ENCODE results near the gene ENOX1. TPM values are rescaled to one million over a fixed set of nuclear protein-coding genes. Genes with fewer than 3 reads are reported as not detected.

Gene ENOX1
- polyA plus RNA-seq, 3 donors = 0.04 TPM; not detected in 2

GRCh38 chr13:43785261-43785649 is 1.5 kb downstream of the ENOX1 start:
- no peak overlapping the region for H3K27ac Mint-ChIP-seq
- peaks cover 24 to 50% (median 49%) of the 10 kb centered on the region in 3 donors for H3K27me3 Mint-ChIP-seq (ENCODE audit: low read depth in 3 of 3)
- peaks cover 0 to 3% (median 0%) of the 10 kb centered on the region in 7 donors for H3K9me3 Mint-ChIP-seq
- peaks cover 7 to 21% of the 10 kb centered on the region in 2 donors for H3K4me1 ChIP-seq (ENCODE audit: control insufficient read depth in 1 of 2, insufficient read depth in 2 of 2, low read length in 2 of 2)
- peak overlapping the region in 1 of 2 donors; percentile 66 for H3K4me3 Mint-ChIP-seq
- peak overlapping the region; percentile 80 for H3K4me2 ChIP-seq (replicated peaks; ENCODE audit: extremely low read depth, low read length, poor library complexity, severe bottlenecking)
- peaks cover 0 to 5% of the 10 kb centered on the region in 2 donors for H3K9me3 ChIP-seq (replicated peaks in 1 of 2; ENCODE audit: control insufficient read depth in 1 of 2, insufficient read depth in 1 of 2, low read length in 2 of 2)
- H3K36me3 ChIP-seq (replicated peaks in 1 of 2; ENCODE audit: control insufficient read depth in 1 of 2, insufficient read depth in 2 of 2, low read length in 2 of 2) = no peaks in the 10 kb centered on the region
- DNase-seq = no peak
- intact Hi-C loops (cut with micrococcal nuclease) = no loop called here
- no peaks in the 10 kb centered on the region for H4K20me1 ChIP-seq (ENCODE audit: insufficient read depth, low read length)
- H3K27ac ChIP-seq (ENCODE audit: low read depth in 1 of 2, low read length in 2 of 2) = no peak overlapping the region
- no peaks in the 10 kb centered on the region for H3K79me2 ChIP-seq (ENCODE audit: insufficient read depth, low read length)
- WGBS (ENCODE audit: insufficient coverage) = 80% methylated on average over 9 of the region's 10 CpGs
- H3K27me3 ChIP-seq (ENCODE audit: control insufficient read depth in 2 of 2, insufficient read depth in 2 of 2, low read length in 2 of 2) = peaks cover 11 to 59% of the 10 kb centered on the region in 2 donors
- H3K4me1 Mint-ChIP-seq = peaks cover 14% of the 10 kb centered on the region
- TF ChIP-seq CTCF (IDR thresholded peaks at IDR 0.05) = no peak
- peak overlapping the region in 1 of 3 experiments; percentile 72 for H3K4me3 ChIP-seq (replicated peaks in 1 of 3; ENCODE audit: low read depth in 2 of 3, low read length in 3 of 3)
- no peaks in the 10 kb centered on the region for H3K36me3 Mint-ChIP-seq
- H3K9ac ChIP-seq (ENCODE audit: insufficient read depth, low read length, poor library complexity, severe bottlenecking) = no peak overlapping the region
- H2AFZ ChIP-seq (ENCODE audit: insufficient read depth, low read depth, low read length, poor library complexity, severe bottlenecking) = no peak overlapping the region

- no peaks in the 10 kb centered on the region for H3K36me3 Mint-ChIP-seq
- Histone ChIP-seq H3K4me1 (ENCODE audit: control insufficient read depth in 1 of 2, insufficient read depth in 2 of 2, low read length in 2 of 2) (peaks cover 7 to 21% of the 10 kb centered on the region in 2 donors), H4K20me1 (ENCODE audit: insufficient read depth, low read length) (no peaks in the 10 kb centered on the region), H3K9ac (ENCODE audit: insufficient read depth, low read length, poor library complexity, severe bottlenecking) (no peak overlapping the region), H3K9me3 (replicated peaks in 1 of 2; ENCODE audit: control insufficient read depth in 1 of 2, insufficient read depth in 1 of 2, low read length in 2 of 2) (peaks cover 0 to 5% of the 10 kb centered on the region in 2 donors), H3K27ac (ENCODE audit: low read depth in 1 of 2, low read length in 2 of 2) (no peak overlapping the region), H3K27me3 (ENCODE audit: control insufficient read depth in 2 of 2, insufficient read depth in 2 of 2, low read length in 2 of 2) (peaks cover 11 to 52% of the 10 kb centered on the region in 2 donors), H3K79me2 (ENCODE audit: insufficient read depth, low read length) (no peaks in the 10 kb centered on the region), H3K4me3 (replicated peaks in 1 of 3; ENCODE audit: low read depth in 2 of 3, low read length in 3 of 3) (no peak overlapping the region), H3K36me3 (replicated peaks in 1 of 2; ENCODE audit: control insufficient read depth in 1 of 2, insufficient read depth in 2 of 2, low read length in 2 of 2) (no peaks in the 10 kb centered on the region), H2AFZ (ENCODE audit: insufficient read depth, low read depth, low read length, poor library complexity, severe bottlenecking) (no peak overlapping the region), H3K4me2 (replicated peaks; ENCODE audit: extremely low read depth, low read length, poor library complexity, severe bottlenecking) (no peak overlapping the region)
- peaks cover 14% of the 10 kb centered on the region for H3K4me1 Mint-ChIP-seq
- H3K27ac Mint-ChIP-seq = no peak overlapping the region
- H3K4me3 Mint-ChIP-seq = no peak overlapping the region
- TF ChIP-seq CTCF (IDR thresholded peaks at IDR 0.05) = no peak
- intact Hi-C loops (cut with micrococcal nuclease) = no loop called here
- H3K27me3 Mint-ChIP-seq (ENCODE audit: low read depth in 3 of 3) = peaks cover 24 to 50% (median 46%) of the 10 kb centered on the region in 3 donors
- WGBS (ENCODE audit: insufficient coverage) = no CpG with 5 or more reads among the region's 1 CpG
- DNase-seq = no peak
- H3K9me3 Mint-ChIP-seq = peaks cover 0 to 3% (median 0%) of the 10 kb centered on the region in 7 donors
Measured at GRCh38 chr13:43784496-43784895, 2.3 kb downstream of the ENOX1 start.
